Activated naive CD4-positive, alpha-beta T cell treated with anti-CD3 and anti-CD28 coated beads, Interleukin-2, amount 10 ng/mL, durations not matched to agents 7 days and 5 days (primary cell): ENCODE results near the gene VCAM1.
"Not testable (repeated sequence)": the region's sequence is repeated elsewhere in the genome, so short reads cannot be mapped to it uniquely, and the experiment has no call there.

Experiments
- CTCF ChIA-PET: fragments of 350-600 bp; sonication (Branson Sonifier 250); formaldehyde crosslinking; loops from one replicate; lab custom pipeline; 2021; ENCODE audit warnings: antibody characterized with exemption; lab: Charles Lee
- DNase-seq: peaks from one replicate; pipeline ENCODE4 v3.0.0-alpha.2; 2020
- H3K27ac Mint-ChIP-seq: one replicate; pipeline ENCODE4 v1.8.0; 2021; ENCODE audit warnings: mild to moderate bottlenecking, moderate library complexity, mixed read lengths
- H3K27me3 Mint-ChIP-seq: one replicate; pipeline ENCODE4 v1.8.0; 2021; ENCODE audit warnings: mild to moderate bottlenecking, mixed read lengths
- H3K36me3 Mint-ChIP-seq: one replicate; pipeline ENCODE4 v1.8.0; 2021; ENCODE audit warnings: mixed read lengths
- H3K4me1 Mint-ChIP-seq: one replicate; pipeline ENCODE4 v1.8.0; 2021; ENCODE audit warnings: mixed read lengths
- H3K4me3 Mint-ChIP-seq: one replicate; pipeline ENCODE4 v1.8.0; 2021; ENCODE audit warnings: mild to moderate bottlenecking, moderate library complexity, mixed read lengths
- H3K9me3 Mint-ChIP-seq: one replicate; pipeline ENCODE4 v1.8.0; 2021; ENCODE audit warnings: mixed read lengths

The VCAM1 gene

GRCh38 chr1:100774370-100774769 is 54.8 kb downstream of the VCAM1 start:
- Mint-ChIP-seq H3K9me3 (no peaks in the 10 kb centered on the region), H3K27ac (no peak overlapping the region), H3K27me3 (no peaks in the 10 kb centered on the region), H3K4me1 (no peaks in the 10 kb centered on the region), H3K4me3 (no peak overlapping the region), H3K36me3 (no peaks in the 10 kb centered on the region)
- CTCF ChIA-PET = no interaction called here
- DNase-seq = no peak

- H3K4me3 Mint-ChIP-seq = no peak overlapping the region
- no peaks in the 10 kb centered on the region for H3K9me3 Mint-ChIP-seq
- no peaks in the 10 kb centered on the region for H3K27me3 Mint-ChIP-seq
- H3K36me3 Mint-ChIP-seq = no peaks in the 10 kb centered on the region
- DNase-seq = no peak
- H3K4me1 Mint-ChIP-seq = no peaks in the 10 kb centered on the region
- no peak overlapping the region for H3K27ac Mint-ChIP-seq
- CTCF ChIA-PET = no interaction called here
Measured at GRCh38 chr1:100775483-100775882, 55.9 kb downstream of the VCAM1 start.

GRCh38 chr1:100778748-100779147 is 59.2 kb downstream of the VCAM1 start:
- DNase-seq = no peak
- no peaks in the 10 kb centered on the region for H3K36me3 Mint-ChIP-seq
- no peak overlapping the region for H3K4me3 Mint-ChIP-seq
- H3K4me1 Mint-ChIP-seq = no peaks in the 10 kb centered on the region
- no peaks in the 10 kb centered on the region for H3K27me3 Mint-ChIP-seq
- no peak overlapping the region for H3K27ac Mint-ChIP-seq
- no peaks in the 10 kb centered on the region for H3K9me3 Mint-ChIP-seq
- CTCF ChIA-PET = no interaction called here

GRCh38 chr1:100780814-100781213 is 61.3 kb downstream of the VCAM1 start:
- H3K27me3 Mint-ChIP-seq = peaks cover 5% of the 10 kb centered on the region
- H3K27ac Mint-ChIP-seq = no peak overlapping the region
- no peak overlapping the region for H3K4me3 Mint-ChIP-seq
- H3K9me3 Mint-ChIP-seq = no peaks in the 10 kb centered on the region
- DNase-seq = no peak
- H3K36me3 Mint-ChIP-seq = no peaks in the 10 kb centered on the region
- H3K4me1 Mint-ChIP-seq = no peaks in the 10 kb centered on the region
- CTCF ChIA-PET = no interaction called here

GRCh38 chr1:100781728-100782127 is 62.2 kb downstream of the VCAM1 start:
- CTCF ChIA-PET, H3K4me1 Mint-ChIP-seq, H3K9me3 Mint-ChIP-seq: not testable (repeated sequence)

GRCh38 chr1:100782473-100783039 is 63.0 kb downstream of the VCAM1 start:
- DNase-seq = no peak
- CTCF ChIA-PET = no interaction called here
- Mint-ChIP-seq H3K27me3 (peaks cover 7% of the 10 kb centered on the region), H3K4me3 (no peak overlapping the region), H3K9me3 (no peaks in the 10 kb centered on the region), H3K36me3 (no peaks in the 10 kb centered on the region), H3K27ac (no peak overlapping the region), H3K4me1 (no peaks in the 10 kb centered on the region)

More at GRCh38 chr1:100781728-100782127, 62.2 kb downstream of the VCAM1 start:
- not testable (repeated sequence) for H3K36me3 Mint-ChIP-seq, DNase-seq, H3K27me3 Mint-ChIP-seq, H3K4me3 Mint-ChIP-seq, H3K27ac Mint-ChIP-seq

GRCh38 chr1:100785470-100786052 is 66.0 kb downstream of the VCAM1 start:
- Mint-ChIP-seq H3K9me3 (no peaks in the 10 kb centered on the region), H3K27me3 (peaks cover 7% of the 10 kb centered on the region), H3K27ac (no peak overlapping the region), H3K36me3 (no peaks in the 10 kb centered on the region), H3K4me1 (no peaks in the 10 kb centered on the region), H3K4me3 (no peak overlapping the region)
- DNase-seq = no peak
- CTCF ChIA-PET = no interaction called here

- no peaks in the 10 kb centered on the region for H3K36me3 Mint-ChIP-seq
- CTCF ChIA-PET = no interaction called here
- no peaks in the 10 kb centered on the region for H3K9me3 Mint-ChIP-seq
- H3K4me3 Mint-ChIP-seq = no peak overlapping the region
- no peaks in the 10 kb centered on the region for H3K4me1 Mint-ChIP-seq
- no peak for DNase-seq
- H3K27me3 Mint-ChIP-seq = peaks cover 7% of the 10 kb centered on the region
- no peak overlapping the region for H3K27ac Mint-ChIP-seq
Measured at GRCh38 chr1:100786870-100787269, 67.3 kb downstream of the VCAM1 start.
